Karpas-422 (cell line): ENCODE measurements around the gene OR56A3. TPM values are rescaled to one million over a fixed set of nuclear protein-coding genes. Genes with fewer than 3 reads are reported as not detected.

Source experiments
- DNase-seq: peaks from one replicate; pipeline ENCODE4 v3.0.0-alpha.2; 2015
- H2AFZ ChIP-seq: fragments of 200-600 bp; sonication (generic); 2 replicates; pipeline ENCODE4 v1.6.1; 2014; ENCODE audit warnings: antibody characterized with exemption, low read length, mixed read lengths
- H3K27ac ChIP-seq: fragments of 200-600 bp; sonication (generic); 2 replicates; pipeline ENCODE4 v1.5.1; 2014; ENCODE audit warnings: mild to moderate bottlenecking, low read length, moderate library complexity
- H3K27me3 ChIP-seq: fragments of 200-600 bp; sonication (generic); 2 replicates; pipeline ENCODE4 v1.6.1; 2014; ENCODE audit warnings: low read length, mixed read lengths
- H3K36me3 ChIP-seq: fragments of 200-600 bp; sonication (generic); 2 replicates; pipeline ENCODE4 v1.6.1; 2014; ENCODE audit warnings: low read length, mixed read lengths; ENCODE audit not compliant: insufficient read depth
- H3K4me1 ChIP-seq: fragments of 200-600 bp; sonication (generic); 2 replicates; pipeline ENCODE4 v1.6.1; 2014; ENCODE audit warnings: mild to moderate bottlenecking, low read length, mixed read lengths
- H3K4me2 ChIP-seq: fragments of 200-600 bp; sonication (generic); 2 replicates; pipeline ENCODE4 v1.6.1; 2014; ENCODE audit warnings: low read length, low read depth, mild to moderate bottlenecking; ENCODE audit not compliant: poor library complexity, severe bottlenecking
- H3K4me3 ChIP-seq: fragments of 200-600 bp; sonication (generic); 2 replicates; pipeline ENCODE4 v1.5.1; 2014; ENCODE audit warnings: mild to moderate bottlenecking, antibody characterized with exemption, low read length, mixed read lengths
- H3K79me2 ChIP-seq: fragments of 200-600 bp; sonication (generic); 2 replicates; pipeline ENCODE4 v1.6.1; 2014; ENCODE audit warnings: mild to moderate bottlenecking, low read length, mixed read lengths
- H3K9ac ChIP-seq: fragments of 200-600 bp; sonication (generic); 2 replicates; pipeline ENCODE4 v1.6.0; 2014; ENCODE audit warnings: low read length
- H3K9me2 ChIP-seq: fragments of 200-600 bp; sonication (generic), shearing (Covaris generic); replicated peaks from 2 replicates; pipeline ENCODE4 v1.6.0; 2014; ENCODE audit warnings: mild to moderate bottlenecking, low read length, moderate library complexity; ENCODE audit not compliant: insufficient read depth
- H3K9me3 ChIP-seq: fragments of 300-700, 200-600 bp; sonication (generic); 2 replicates; pipeline ENCODE4 v1.6.1; 2014; ENCODE audit warnings: low read length, mixed read lengths
- H4K20me1 ChIP-seq: fragments of 200-600 bp; sonication (generic); 2 replicates; pipeline ENCODE4 v1.6.1; 2014; ENCODE audit warnings: mild to moderate bottlenecking, antibody characterized with exemption, low read length, low read depth; ENCODE audit not compliant: insufficient read depth
- total RNA-seq: library from RNA; depleted of rRNA; stranded (reverse); fragments of >200 nt; shearing (Covaris generic); gene quantifications from 2 replicates; pipeline ENCODE4 v1.2.3, GENCODE V29; 2014; ENCODE audit warnings: low replicate concordance

OR56A3 gene
- total RNA-seq, 1 experiment from 2014 or later: not detected

DNA sequence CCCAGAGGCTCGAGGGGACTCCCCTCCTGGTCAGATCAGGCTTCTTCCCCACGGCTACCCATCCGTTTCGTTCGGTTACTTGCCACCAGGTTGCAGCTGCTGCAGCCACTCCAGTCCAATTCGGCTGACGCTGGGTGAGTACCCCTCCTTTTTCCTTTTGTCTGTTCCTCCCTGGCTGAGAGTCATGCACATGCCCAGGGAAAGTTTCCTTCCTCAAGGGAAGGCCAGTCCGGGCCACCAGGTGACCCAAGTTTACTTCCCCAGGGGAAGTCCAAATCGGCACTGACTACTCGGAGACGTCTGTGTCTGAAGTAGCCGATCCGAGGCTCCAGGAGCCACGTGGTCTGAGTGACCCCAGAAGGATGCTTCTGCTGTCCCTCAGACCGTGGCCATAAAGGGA, 13.2 kb upstream of the OR56A3 start:
- Histone ChIP-seq H3K4me1 (no peaks in the 10 kb centered on the region), H3K79me2 (no peaks in the 10 kb centered on the region), H3K9me3 (no peaks in the 10 kb centered on the region), H3K4me3 (no peak overlapping the region), H2AFZ (no peak overlapping the region), H3K4me2 (no peak overlapping the region), H3K36me3 (no peaks in the 10 kb centered on the region), H3K9ac (no peak overlapping the region), H4K20me1 (no peaks in the 10 kb centered on the region), H3K27me3 (no peaks in the 10 kb centered on the region), H3K9me2 (no peaks in the 10 kb centered on the region), H3K27ac (no peak overlapping the region)
- no peak for DNase-seq

- DNase-seq: no peak
- Histone ChIP-seq H3K4me3 (no peak overlapping the region), H3K27me3 (no peaks in the 10 kb centered on the region), H4K20me1 (no peaks in the 10 kb centered on the region), H3K9ac (no peak overlapping the region), H2AFZ (no peak overlapping the region), H3K9me2 (no peaks in the 10 kb centered on the region), H3K27ac (no peak overlapping the region), H3K36me3 (no peaks in the 10 kb centered on the region), H3K4me2 (no peak overlapping the region), H3K9me3 (no peaks in the 10 kb centered on the region), H3K4me1 (no peaks in the 10 kb centered on the region), H3K79me2 (no peaks in the 10 kb centered on the region)
These were observed 12.3 kb upstream of the OR56A3 start for GRCh38 chr11:5929571-5930368.

DNA sequence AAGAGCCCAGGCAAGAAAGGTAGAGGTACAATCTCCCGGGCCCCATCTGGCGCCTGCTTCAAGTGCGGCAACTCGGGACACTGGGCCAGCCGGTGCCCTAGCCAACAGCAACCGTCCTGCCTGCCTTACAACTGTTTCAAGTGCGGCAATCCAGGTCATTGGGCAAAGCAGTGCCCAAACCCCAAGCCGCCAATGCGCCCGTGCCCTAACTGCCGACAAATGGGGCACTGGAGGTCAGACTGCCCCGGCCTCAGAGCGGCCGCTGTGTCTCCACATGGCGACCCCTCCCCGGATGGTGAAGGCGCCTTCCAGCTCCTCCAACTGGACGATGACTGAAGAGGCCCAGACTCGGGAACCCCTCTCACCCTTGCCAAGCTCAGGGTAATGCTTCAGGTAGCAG, 11.4 kb upstream of the OR56A3 start:
- Histone ChIP-seq H3K79me2 (no peaks in the 10 kb centered on the region), H2AFZ (no peak overlapping the region), H3K36me3 (no peaks in the 10 kb centered on the region), H3K9me3 (no peaks in the 10 kb centered on the region), H3K4me2 (no peak overlapping the region), H3K4me1 (no peaks in the 10 kb centered on the region), H3K27me3 (no peaks in the 10 kb centered on the region), H3K4me3 (no peak overlapping the region), H3K9ac (no peak overlapping the region), H3K9me2 (no peaks in the 10 kb centered on the region), H4K20me1 (no peaks in the 10 kb centered on the region), H3K27ac (no peak overlapping the region)
- no peak for DNase-seq

GRCh38 chr11:5931061-5931460, 11.0 kb upstream of the OR56A3 start:
- Histone ChIP-seq H3K9ac (no peak overlapping the region), H3K27ac (no peak overlapping the region), H3K9me2 (no peaks in the 10 kb centered on the region), H3K79me2 (no peaks in the 10 kb centered on the region), H3K4me1 (no peaks in the 10 kb centered on the region), H4K20me1 (no peaks in the 10 kb centered on the region), H3K9me3 (no peaks in the 10 kb centered on the region), H3K4me2 (no peak overlapping the region), H3K27me3 (no peaks in the 10 kb centered on the region), H3K4me3 (no peak overlapping the region), H3K36me3 (no peaks in the 10 kb centered on the region), H2AFZ (no peak overlapping the region)
- peak; percentile 24 for DNase-seq

DNA sequence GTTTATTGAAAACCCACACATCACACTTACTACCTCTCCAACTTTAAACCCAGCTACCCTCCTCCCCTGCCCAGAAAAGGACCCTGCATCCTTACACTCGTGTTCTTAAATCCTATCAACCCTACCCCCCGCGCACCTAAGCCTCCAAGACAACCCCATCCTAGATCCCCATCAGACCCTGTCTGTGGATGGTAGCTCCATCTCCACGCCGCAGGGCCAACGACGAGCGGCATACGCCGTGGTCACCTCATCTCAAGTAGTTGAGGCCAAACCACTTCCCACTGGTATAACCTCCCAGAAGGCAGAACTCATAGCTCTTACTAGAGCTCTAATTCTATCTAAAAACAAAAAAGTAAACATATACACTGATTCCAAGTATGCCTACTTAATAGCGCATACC, 9.4 kb upstream of the OR56A3 start:
- Histone ChIP-seq H3K4me1 (no peaks in the 10 kb centered on the region), H3K4me3 (no peak overlapping the region), H3K27ac (no peak overlapping the region), H3K9me2 (no peaks in the 10 kb centered on the region), H4K20me1 (no peaks in the 10 kb centered on the region), H3K4me2 (no peak overlapping the region), H3K79me2 (no peaks in the 10 kb centered on the region), H3K9me3 (no peaks in the 10 kb centered on the region), H2AFZ (no peak overlapping the region), H3K27me3 (no peaks in the 10 kb centered on the region), H3K9ac (no peak overlapping the region), H3K36me3 (no peaks in the 10 kb centered on the region)
- peak; percentile 17 for DNase-seq

DNA sequence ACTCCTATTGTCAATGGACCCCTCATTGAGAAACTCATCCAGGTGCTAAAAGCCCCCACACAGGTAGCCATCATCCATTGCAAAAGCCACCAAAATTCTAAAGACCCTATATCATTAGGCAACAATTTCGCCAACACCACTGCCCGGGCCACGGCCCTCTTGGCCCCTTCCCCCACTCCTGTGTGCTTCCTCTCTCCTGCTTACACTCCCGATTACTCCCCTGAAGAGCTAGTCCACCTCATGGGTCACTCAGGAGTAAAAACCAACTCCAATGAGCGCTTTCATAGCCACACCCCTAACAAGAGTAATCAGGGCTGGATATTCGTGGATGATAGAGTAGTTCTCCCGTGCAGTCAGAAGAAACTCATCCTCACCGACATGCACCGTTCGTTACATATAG, 8.9 kb upstream of the OR56A3 start:
- DNase-seq: peak; percentile 17
- no peaks in the 10 kb centered on the region for H3K36me3 ChIP-seq
- no peak overlapping the region for H3K4me2 ChIP-seq

DNA sequence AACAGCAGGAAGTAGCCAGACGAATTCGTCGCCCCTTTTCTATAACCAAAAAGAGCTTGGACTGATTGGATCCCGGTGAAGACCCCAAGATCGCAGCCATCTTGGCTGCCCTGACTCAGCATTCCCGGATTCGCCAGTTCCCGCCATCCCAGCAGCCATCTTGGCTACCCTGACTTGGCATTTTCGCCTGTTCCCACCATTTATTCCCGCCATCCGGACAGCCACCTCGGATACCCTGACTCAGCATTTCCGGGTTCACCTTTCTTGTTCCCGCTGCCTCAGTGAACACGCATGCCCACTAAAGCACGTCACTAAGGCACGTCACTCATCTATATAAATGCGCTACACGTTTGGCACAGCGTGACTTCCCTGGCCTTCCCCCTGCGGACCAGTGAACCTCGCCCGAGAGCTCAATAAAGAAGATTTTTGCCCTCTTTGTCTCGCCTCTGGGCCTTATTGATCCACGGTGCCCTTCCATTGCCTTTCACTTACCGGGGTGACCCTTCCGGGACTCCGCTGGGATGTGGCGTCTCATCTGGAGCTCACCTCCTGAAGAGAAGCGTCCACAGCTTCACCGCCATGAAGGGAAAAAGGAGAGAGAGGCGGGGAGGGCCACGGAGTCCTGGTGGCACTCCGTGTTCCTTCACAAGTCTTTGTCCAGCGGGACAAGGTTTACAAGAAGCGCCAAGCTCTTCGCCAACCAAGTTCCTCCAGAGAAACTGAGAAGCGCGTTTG, 4.0 kb upstream of the OR56A3 start:
- H3K9ac ChIP-seq: no peak overlapping the region
- H3K9me2 ChIP-seq: no peaks in the 10 kb centered on the region
- H3K36me3 ChIP-seq: no peaks in the 10 kb centered on the region
- no peaks in the 10 kb centered on the region for H3K27me3 ChIP-seq
- no peak overlapping the region for H3K27ac ChIP-seq
- no peak for DNase-seq
- no peaks in the 10 kb centered on the region for H3K79me2 ChIP-seq
- H3K4me2 ChIP-seq: no peak overlapping the region
- H3K9me3 ChIP-seq: no peaks in the 10 kb centered on the region
- H2AFZ ChIP-seq: no peak overlapping the region
- H3K4me3 ChIP-seq: no peak overlapping the region
- no peaks in the 10 kb centered on the region for H3K4me1 ChIP-seq
- H4K20me1 ChIP-seq: no peaks in the 10 kb centered on the region

More for the DNA sequence above, 8.9 kb upstream of the OR56A3 start:
- Histone ChIP-seq H3K9me3 (no peaks in the 10 kb centered on the region), H4K20me1 (no peaks in the 10 kb centered on the region), H3K9ac (no peak overlapping the region), H2AFZ (no peak overlapping the region), H3K9me2 (no peaks in the 10 kb centered on the region), H3K4me3 (no peak overlapping the region), H3K27me3 (no peaks in the 10 kb centered on the region), H3K4me1 (no peaks in the 10 kb centered on the region), H3K79me2 (no peaks in the 10 kb centered on the region), H3K27ac (no peak overlapping the region)

DNA sequence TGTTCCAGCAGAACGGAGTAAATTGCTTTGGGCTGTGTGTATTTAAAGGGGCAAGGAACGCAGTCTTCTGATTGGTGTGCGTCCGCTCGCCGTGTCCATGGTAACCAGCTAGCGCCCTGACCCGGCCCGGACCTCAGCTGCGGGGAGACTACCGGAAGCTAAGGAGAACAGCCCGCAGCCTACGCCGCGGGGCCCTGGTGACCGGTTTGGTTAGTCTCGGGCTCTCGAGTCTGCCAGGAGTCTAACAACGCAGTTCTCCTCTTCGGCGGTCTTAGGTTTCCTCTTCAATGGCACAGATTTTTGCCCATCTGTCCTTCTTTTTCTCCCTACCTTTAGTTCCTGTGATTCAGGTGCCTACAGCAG, 3.5 kb upstream of the OR56A3 start:
- Histone ChIP-seq H3K9ac (no peak overlapping the region), H3K9me3 (no peaks in the 10 kb centered on the region), H2AFZ (no peak overlapping the region), H3K27me3 (no peaks in the 10 kb centered on the region), H3K9me2 (no peaks in the 10 kb centered on the region), H3K79me2 (no peaks in the 10 kb centered on the region), H3K4me2 (no peak overlapping the region), H3K4me3 (no peak overlapping the region), H3K27ac (no peak overlapping the region), H4K20me1 (no peaks in the 10 kb centered on the region), H3K4me1 (no peaks in the 10 kb centered on the region), H3K36me3 (no peaks in the 10 kb centered on the region)
- DNase-seq: no peak
